K562 (cell line): ENCODE data around the gene SETX. TPM values are rescaled to one million over a fixed set of nuclear protein-coding genes. Genes with fewer than 3 reads are reported as not detected.

Source experiments
- ATAC-seq: fragments of 200-7000 bp; cut with Tn5 transposase; 3 replicates; pipeline ENCODE4 v1.9.1; 2020; ENCODE audit warnings: moderate library complexity
- BruUV-seq: library from RNA; stranded (reverse); fragments of 400-500 nt; replicated peaks from 2 replicates; lab custom pipeline; 2021; lab: Mats Ljungman, UMichigan
- CTCF ChIA-PET: fragments of 300-600 bp; formaldehyde crosslinking; extraction: SDS; loops from one replicate; lab custom pipeline; 2021; ENCODE audit warnings: low intra/inter-chr PET ratio; lab: Yijun Ruan, JAX
- POLR2A ChIA-PET: fragments of 300-600, 350-650 bp; sonication (Branson Sonifier 250); formaldehyde crosslinking; extraction: SDS; loops from one replicate; lab custom pipeline; 2021; ENCODE audit warnings: antibody characterized with exemption, inconsistent platforms; lab: Yijun Ruan, JAX
- DNase-seq, 4 experiments: peaks; one replicate each; pipeline versions ENCODE4 v3.0.0 to v3.0.0-alpha.2; 2011 to 2018; ENCODE audit warnings: low spot score in 3 of 4, mixed read lengths in 3 of 4; ENCODE audit errors: extremely low read depth in 1 of 4
- FAIRE-seq: peaks from 2 replicates; lab custom pipeline; 2011; peaks lifted over from hg19 to GRCh38; lab: Jason Lieb, UNC
- H2AFZ ChIP-seq: 2 replicates; pipeline ENCODE4 v1.6.0; 2011; ENCODE audit warnings: low read depth, low read length, control low read depth, inconsistent platforms
- H3K27ac ChIP-seq: fragments of 200-600 bp; 3 replicates; pipeline ENCODE4 v1.8.0; 2011; ENCODE audit warnings: low read depth, mild to moderate bottlenecking, control low read depth, inconsistent platforms, low read length, moderate library complexity, mixed read lengths; ENCODE audit errors: extremely low read depth
- H3K27me3 ChIP-seq, 2 experiments: fragments of 300-600 bp in 1 of 2; 2 replicates in 1 of 2; 3 replicates in 1 of 2; pipeline versions ENCODE4 v1.6.0 to v1.8.0; 2011; ENCODE audit warnings: inconsistent platforms in 2 of 2, low read length in 2 of 2, mild to moderate bottlenecking in 1 of 2, mixed read lengths in 1 of 2, moderate library complexity in 1 of 2; ENCODE audit not compliant: control insufficient read depth in 2 of 2, insufficient read depth in 2 of 2
- H3K36me3 ChIP-seq: fragments of 300-600 bp; 3 replicates; pipeline ENCODE4 v1.8.0; 2011; ENCODE audit warnings: mild to moderate bottlenecking, low read length, inconsistent platforms; ENCODE audit not compliant: control insufficient read depth, insufficient read depth
- H3K4me1 ChIP-seq, 2 experiments: fragments of 200-600 bp in 1 of 2; replicated peaks in 1 of 2; 2 replicates in 1 of 2; 3 replicates in 1 of 2; pipeline versions ENCODE4 v1.5.1 to v1.8.0; 2011; ENCODE audit warnings: inconsistent platforms in 2 of 2, low read length in 2 of 2, mild to moderate bottlenecking in 1 of 2, mixed read lengths in 1 of 2, moderate library complexity in 1 of 2; ENCODE audit not compliant: control insufficient read depth in 2 of 2, insufficient read depth in 2 of 2
- H3K4me2 ChIP-seq: 2 replicates; pipeline ENCODE4 v1.6.1; 2011; ENCODE audit warnings: low read length, control low read depth, inconsistent platforms, mixed read lengths; ENCODE audit not compliant: insufficient read depth
- H3K4me3 ChIP-seq: fragments of 200-600 bp; sonication (generic), shearing (Covaris generic); 2 replicates; pipeline ENCODE4 v1.5.1; 2016; ENCODE audit warnings: control low read depth, inconsistent platforms
- H3K79me2 ChIP-seq: fragments of 200-600 bp; 3 replicates; pipeline ENCODE4 v1.8.0; 2011; ENCODE audit warnings: low read length, inconsistent platforms; ENCODE audit not compliant: control insufficient read depth, insufficient read depth
- H3K9ac ChIP-seq, 2 experiments: 2 replicates each; pipeline versions ENCODE4 v1.6.0 to v1.6.1; 2011; ENCODE audit warnings: low read depth in 2 of 2, low read length in 2 of 2, control low read depth in 1 of 2, inconsistent platforms in 1 of 2, mild to moderate bottlenecking in 1 of 2, mixed read lengths in 1 of 2; ENCODE audit not compliant: insufficient read depth in 1 of 2
- H3K9me1 ChIP-seq: one replicate; pipeline ENCODE4 v1.6.0; 2011; ENCODE audit warnings: inconsistent platforms, mild to moderate bottlenecking, low read length, moderate library complexity; ENCODE audit not compliant: control insufficient read depth, insufficient read depth
- H3K9me3 ChIP-seq: replicated peaks from 2 replicates; pipeline ENCODE4 v1.5.1; 2011; ENCODE audit warnings: low read depth, low read length, inconsistent platforms; ENCODE audit not compliant: control insufficient read depth, insufficient read depth
- H4K20me1 ChIP-seq: replicated peaks from 2 replicates; pipeline ENCODE4 v1.6.1; 2011; ENCODE audit warnings: low read length, inconsistent platforms, mixed read lengths; ENCODE audit not compliant: control insufficient read depth, insufficient read depth
- ARNT ChIP-seq, 2 experiments: fragments of 450-650 bp; IDR thresholded peaks; 2 replicates each; pipeline ENCODE4 v1.6.1; 2016; ENCODE audit warnings: mild to moderate bottlenecking in 1 of 2
- CTBP1 ChIP-seq: fragments of 450-650 bp; IDR thresholded peaks from 2 replicates; pipeline ENCODE4 v1.6.1; 2016; ENCODE audit warnings: borderline replicate concordance
- L3MBTL2 ChIP-seq: fragments of 450-650 bp; IDR thresholded peaks from 2 replicates; pipeline ENCODE4 v1.6.1; 2016; ENCODE audit warnings: mild to moderate bottlenecking, moderate library complexity
- NCOR1 ChIP-seq: fragments of 450-650 bp; IDR thresholded peaks from 2 replicates; pipeline ENCODE4 v1.6.1; 2016; ENCODE audit warnings: mild to moderate bottlenecking, moderate library complexity
- SIX5 ChIP-seq, 2 experiments: IDR thresholded peaks; 2 replicates each; pipeline ENCODE4 v1.6.1; 2011; ENCODE audit warnings: low read length in 2 of 2, borderline replicate concordance in 1 of 2, low read depth in 1 of 2, mild to moderate bottlenecking in 1 of 2, moderate library complexity in 1 of 2; ENCODE audit not compliant: insufficient read depth in 1 of 2
- SMARCA4 ChIP-seq: fragments of 450-650 bp; IDR thresholded peaks from 2 replicates; pipeline ENCODE4 v1.6.1; 2016
- TEAD4 ChIP-seq, 2 experiments: sonication (generic) in 1 of 2; formaldehyde crosslinking in 1 of 2; IDR thresholded peaks; 2 replicates each; pipeline versions ENCODE4 v1.6.1 to v1.8.0; 2012 to 2022; ENCODE audit warnings: borderline replicate concordance in 1 of 2, inconsistent platforms in 1 of 2, low read length in 1 of 2, mild to moderate bottlenecking in 1 of 2, missing genetic modification reagents in 1 of 2
- U2AF2 ChIP-seq: fragments of 200-400 bp; formaldehyde crosslinking; optimal IDR thresholded peaks from 2 replicates; pipeline ENCODE3; 2017; ENCODE audit warnings: low read depth, mild to moderate bottlenecking, low read length
- ZEB2 ChIP-seq: fragments of 450-650 bp; IDR thresholded peaks from 2 replicates; pipeline ENCODE4 v1.6.1; 2016
- ZNF707 ChIP-seq: fragments of 250-450 bp; sonication (Bioruptor Pico); conservative IDR thresholded peaks from 2 replicates; pipeline ENCODE4 v1.8.0; 2022; ENCODE audit warnings: inconsistent platforms, mild to moderate bottlenecking, moderate library complexity
- WGBS: fragments of 100-300 bp; shearing (Covaris generic); methylation state at CpG from one replicate; pipeline ENCODE4 v1.1.6; 2016; ENCODE audit warnings: low coverage, mixed read lengths; ENCODE audit not compliant: insufficient coverage; ENCODE audit errors: missing lambda C conversion rate; 5-methylcytosine and 5-hydroxymethylcytosine counted together
- in situ Hi-C: fragments of 300-500 bp; cut with MboI; formaldehyde crosslinking; loops from 4 replicates; pipeline ENCODE4 v1.15.0; 2018; ENCODE audit warnings: inconsistent platforms, mixed read lengths
- intact Hi-C: fragments of 100-400 bp; cut with micrococcal nuclease; formaldehyde crosslinking; loops from 2 replicates; pipeline ENCODE4 v1.14.2; 2022
- polyA plus RNA-seq, 8 experiments: library from polyadenylated mRNA; depleted of rRNA in 4 of 8; stranded (reverse) in 5 of 8; unstranded in 3 of 8; fragments of >200 nt; fragmentation: Nextera tagmentation in 2 of 8; fragmentation: Illumina TruSeq in 1 of 8; extraction: Ambion mirVana in 2 of 8; extraction: Trizol in 1 of 8; gene quantifications; 2 replicates each; pipeline versions ENCODE4 v1.2.1 to v1.2.3, GENCODE V29; 2011 to 2014; ENCODE audit warnings: inconsistent platforms in 1 of 8, missing spikeins in 1 of 8
- total RNA-seq, 7 experiments: library from RNA; depleted of rRNA in 6 of 7; stranded (reverse); fragments of >200 nt in 6 of 7; fragmentation: Illumina TruSeq in 2 of 7; extraction: Trizol in 2 of 7; gene quantifications; 2 replicates each; pipeline versions ENCODE4 v1.2.1 to v1.2.3, GENCODE V29; 2011 to 2021; ENCODE audit warnings: low replicate concordance in 1 of 7
- TF ChIP-seq, protein P1 (sequence below): sonication (generic); formaldehyde crosslinking; IDR thresholded peaks from 2 replicates; pipeline ENCODE4 v1.8.0; 2022; ENCODE audit warnings: mild to moderate bottlenecking, missing genetic modification reagents

The SETX gene
- total and polyA plus RNA-seq, 9 of the 15 experiments (the other 6 are each of a cell fraction or from before 2014, with no cell fraction given): 8.7 to 45.7 (median 28.7) TPM

DNA sequence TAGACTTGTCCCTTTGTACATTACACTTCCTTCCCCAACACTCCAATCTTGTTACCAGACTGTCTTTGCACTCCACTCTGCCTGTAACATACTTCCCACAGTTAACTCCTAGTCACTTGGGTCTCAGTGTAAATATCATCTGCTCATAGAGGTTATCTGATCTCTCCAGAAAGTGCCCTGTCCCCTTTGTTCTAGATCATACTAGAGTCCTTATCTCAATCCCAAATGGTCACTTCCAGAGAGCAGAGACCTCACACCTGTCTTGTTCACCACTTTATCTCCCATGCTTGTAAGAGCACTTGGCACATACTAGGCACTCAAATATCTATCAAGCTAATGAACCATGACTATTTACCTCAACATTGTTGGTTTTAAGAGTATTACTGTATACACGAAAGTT is 30.4 kb downstream of the SETX start (continued):
- TF ChIP-seq NCOR1 (peak; percentile 65), ZNF707 (CRISPR knock-in tag) (no peak), CTBP1 (peak; percentile 30; the same call in 1 of the 2 replicates), SMARCA4 (0 out of 2 replicates have a peak, but pooled peaks have one; percentile 46), ARNT (IDR thresholded peaks at IDR 0.05) (peak in 1 of 2 experiments; percentile 98; a peak in 2 of 4 replicates), L3MBTL2 (0 out of 2 replicates have a peak, but pooled peaks have one; percentile 30), TEAD4 (IDR thresholded peaks at IDR 0.05; ENCODE audit: low read length) (peak; percentile 83), TEAD4 (CRISPR knock-in tag; IDR thresholded peaks at IDR 0.05; ENCODE audit: borderline replicate concordance) (no peak), ZEB2 (peak; percentile 58; the same call in 1 of the 2 replicates), U2AF2 (no peak)
- TF ChIP-seq, protein P1, sequence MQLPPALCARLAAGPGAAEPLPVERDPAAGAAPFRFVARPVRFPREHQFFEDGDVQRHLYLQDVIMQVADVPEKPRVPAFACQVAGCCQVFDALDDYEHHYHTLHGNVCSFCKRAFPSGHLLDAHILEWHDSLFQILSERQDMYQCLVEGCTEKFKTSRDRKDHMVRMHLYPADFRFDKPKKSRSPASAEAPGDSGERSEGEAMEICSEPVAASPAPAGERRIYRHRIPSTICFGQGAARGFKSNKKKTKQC: no peak

DNA sequence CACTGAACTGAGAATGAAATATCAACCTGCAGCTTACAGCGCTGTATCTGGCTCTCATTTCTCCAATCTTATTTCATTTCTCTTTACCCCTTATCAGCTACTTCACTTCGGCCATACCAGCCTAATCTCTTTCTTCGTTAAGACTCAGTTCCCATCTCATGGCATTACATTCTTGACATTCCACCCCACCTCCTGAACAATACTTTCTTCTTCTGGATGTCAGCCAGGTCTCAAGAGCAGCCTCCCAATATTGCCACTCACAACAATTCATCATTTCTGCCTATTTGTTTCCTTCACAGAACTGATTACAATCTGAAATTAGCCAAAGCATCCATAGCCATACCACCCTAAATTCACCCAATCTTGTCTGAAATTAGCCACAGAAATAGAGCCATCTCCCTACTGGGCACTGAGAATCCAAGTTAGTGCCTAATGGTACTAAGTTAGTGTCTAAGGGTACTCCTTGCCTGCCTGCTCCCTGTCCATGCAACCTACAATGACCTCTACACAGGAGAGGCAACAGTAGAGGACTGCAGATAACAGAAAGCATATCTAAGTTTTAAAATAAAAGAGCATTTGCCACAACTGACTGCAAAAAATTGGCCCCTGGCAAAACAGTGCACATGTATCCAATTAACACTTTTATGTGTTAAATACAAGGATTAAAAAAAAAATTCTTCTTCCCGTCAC is 35.2 kb downstream of the SETX start:
- H3K4me1 ChIP-seq: peaks cover 0 to 5% of the 10 kb centered on the region in 2 experiments; a peak in 2 of 5 replicates
- in situ Hi-C loops: no loop called here
- no peak for ATAC-seq
- H3K9me3 ChIP-seq: no peaks in the 10 kb centered on the region
- no peak for DNase-seq
- H3K9ac ChIP-seq: no peak overlapping the region
- peaks cover 57% of the 10 kb centered on the region for H3K36me3 ChIP-seq
- WGBS: 80% methylated on average over 4 of the region's 4 CpGs
- H3K4me2 ChIP-seq: no peak overlapping the region
- H3K27ac ChIP-seq: no peak overlapping the region
- intact Hi-C loops: no loop called here
- TF ChIP-seq ZNF707 (CRISPR knock-in tag) (no peak), SIX5 (IDR thresholded peaks at IDR 0.05; ENCODE audit: borderline replicate concordance in 1 of 2, insufficient read depth in 1 of 2, low read depth in 1 of 2, low read length in 2 of 2) (no peak)
- TF ChIP-seq, all 486 proteins: peak for 0
- Histone ChIP-seq H3K4me3 (no peak overlapping the region), H4K20me1 (no peaks in the 10 kb centered on the region), H3K79me2 (peaks cover 25% of the 10 kb centered on the region), H2AFZ (no peak overlapping the region), H3K27me3 (no peaks in the 10 kb centered on the region), H3K9me1 (no peaks in the 10 kb centered on the region)
- ChIA-PET CTCF (no interaction called here), POLR2A (interaction anchor here (0.6 kb wide), 1 partner anchor 35 kb away, joined by 3 read pairs; the partner anchor contains the start of gene SETX)
- BruUV-seq: no TSS peak
- FAIRE-seq: no peak
